Gastrocnemius medialis (tissue), 4 donors: ENCODE data around the gene PKNOX1.

Experiments
- CTCF ChIP-seq, 5 experiments: fragments of 450-650 bp in 3 of 5; fragments of 200-600 bp in 2 of 5; sonication (generic) in 2 of 5; IDR thresholded peaks in 4 of 5; conservative IDR thresholded peaks in 1 of 5; 1 replicate in 4 of 5; 2 replicates in 1 of 5; pipeline ENCODE4 v1.5.1; 2016 to 2019; ENCODE audit warnings: antibody characterized with exemption in 5 of 5, mild to moderate bottlenecking in 3 of 5, moderate library complexity in 3 of 5
- POLR2A ChIP-seq, 2 donors: fragments of 450-650 bp; IDR thresholded peaks; one replicate each; pipeline ENCODE4 v1.6.1; 2017; ENCODE audit warnings: antibody characterized with exemption in 2 of 2, mild to moderate bottlenecking in 2 of 2, moderate library complexity in 2 of 2

GRCh38 chr21:43034101-43034500 lies 59.7 kb downstream of the PKNOX1 start:
- TF ChIP-seq CTCF (IDR thresholded peaks at IDR 0.05 in 4 of 5, conservative IDR thresholded peaks at IDR 0.05 in 1 of 5) (no peak), POLR2A (IDR thresholded peaks at IDR 0.05) (no peak)
